ENCODE data around the gene LMAN2. TPM values are rescaled to one million over a fixed set of nuclear protein-coding genes. Genes with fewer than 3 reads are reported as not detected.

The LMAN2 gene
- polyA plus RNA-seq, 1 experiment: 150 TPM

DNA sequence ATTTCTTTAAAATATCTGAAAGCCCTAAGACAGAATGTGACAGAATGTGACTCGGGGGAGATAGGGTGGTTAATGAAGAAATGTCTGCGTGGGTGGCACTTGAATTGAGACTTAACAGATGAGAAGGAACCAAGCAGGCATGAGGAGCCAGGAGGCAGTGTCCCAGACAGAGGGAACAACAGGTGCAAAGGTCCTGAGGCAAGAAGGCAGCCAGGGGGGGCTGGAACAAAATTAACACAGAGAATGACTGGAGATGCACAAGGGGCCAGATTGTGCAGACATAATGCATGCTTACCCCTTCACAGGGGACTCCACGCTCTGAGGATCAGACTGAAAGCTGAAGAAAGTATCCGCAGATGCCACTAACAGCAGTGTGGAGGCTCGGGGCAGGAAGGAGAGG lies 1.7 kb downstream of the LMAN2 start:
- TF ChIP-seq, protein P1, sequence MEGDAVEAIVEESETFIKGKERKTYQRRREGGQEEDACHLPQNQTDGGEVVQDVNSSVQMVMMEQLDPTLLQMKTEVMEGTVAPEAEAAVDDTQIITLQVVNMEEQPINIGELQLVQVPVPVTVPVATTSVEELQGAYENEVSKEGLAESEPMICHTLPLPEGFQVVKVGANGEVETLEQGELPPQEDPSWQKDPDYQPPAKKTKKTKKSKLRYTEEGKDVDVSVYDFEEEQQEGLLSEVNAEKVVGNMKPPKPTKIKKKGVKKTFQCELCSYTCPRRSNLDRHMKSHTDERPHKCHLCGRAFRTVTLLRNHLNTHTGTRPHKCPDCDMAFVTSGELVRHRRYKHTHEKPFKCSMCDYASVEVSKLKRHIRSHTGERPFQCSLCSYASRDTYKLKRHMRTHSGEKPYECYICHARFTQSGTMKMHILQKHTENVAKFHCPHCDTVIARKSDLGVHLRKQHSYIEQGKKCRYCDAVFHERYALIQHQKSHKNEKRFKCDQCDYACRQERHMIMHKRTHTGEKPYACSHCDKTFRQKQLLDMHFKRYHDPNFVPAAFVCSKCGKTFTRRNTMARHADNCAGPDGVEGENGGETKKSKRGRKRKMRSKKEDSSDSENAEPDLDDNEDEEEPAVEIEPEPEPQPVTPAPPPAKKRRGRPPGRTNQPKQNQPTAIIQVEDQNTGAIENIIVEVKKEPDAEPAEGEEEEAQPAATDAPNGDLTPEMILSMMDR (IDR thresholded peaks at IDR 0.05; ENCODE audit: low read depth, low read length): no peak
- no peaks in the 10 kb centered on the region for H3K9me3 ChIP-seq (ENCODE audit: control insufficient read depth, insufficient read depth, low read length)
- H3K4me3 ChIP-seq (ENCODE audit: low read depth, low read length): peak overlapping the region; percentile 100
- CTCF ChIA-PET: interaction anchor here (0.9 to 3.0 kb wide), 2 partner anchors 17 to 31 kb away, joined by 5 to 10 read pairs; no protein-coding TSS in a partner anchor
- no peak overlapping the region for H3K27ac ChIP-seq (ENCODE audit: low read depth, low read length)
- no peaks in the 10 kb centered on the region for H3K27me3 ChIP-seq (ENCODE audit: control insufficient read depth, insufficient read depth, low read length)
- POLR2A ChIA-PET: no interaction called here
- no peak for DNase-seq (ENCODE audit: low read depth, low spot score)

DNA sequence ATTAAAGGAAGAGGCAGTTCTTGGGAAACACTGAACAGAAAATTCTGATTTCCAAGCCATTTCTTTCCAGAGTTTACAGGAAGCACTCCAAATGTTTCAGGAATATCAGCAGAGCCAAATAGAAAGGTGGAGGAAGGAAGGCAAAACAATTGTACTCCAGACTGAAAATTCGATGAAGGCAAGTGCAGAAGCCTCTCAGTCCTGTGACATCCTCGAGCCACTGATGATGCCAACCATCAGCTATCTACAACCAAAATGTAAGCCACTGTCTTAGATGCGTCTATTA lies 2.2 kb downstream of the LMAN2 start:
- CTCF ChIA-PET: interaction anchor here (0.8 kb wide), 2 partner anchors 21 to 41 kb away, joined by 3 to 6 read pairs; no protein-coding TSS in a partner anchor
- no peak overlapping the region for H3K27ac ChIP-seq (ENCODE audit: low read depth, low read length)
- H3K4me3 ChIP-seq (ENCODE audit: low read depth, low read length): no peak overlapping the region
- no peak for DNase-seq (ENCODE audit: low read depth, low spot score)
- TF ChIP-seq, protein P1 (IDR thresholded peaks at IDR 0.05; ENCODE audit: low read depth, low read length): no peak
- no peaks in the 10 kb centered on the region for H3K27me3 ChIP-seq (ENCODE audit: control insufficient read depth, insufficient read depth, low read length)
- POLR2A ChIA-PET: interaction anchor here (0.7 kb wide), 2 partner anchors 106 to 168 kb away, joined by 3 to 9 read pairs; partner anchors contain the start of gene DDX41
- H3K9me3 ChIP-seq (ENCODE audit: control insufficient read depth, insufficient read depth, low read length): no peaks in the 10 kb centered on the region

DNA sequence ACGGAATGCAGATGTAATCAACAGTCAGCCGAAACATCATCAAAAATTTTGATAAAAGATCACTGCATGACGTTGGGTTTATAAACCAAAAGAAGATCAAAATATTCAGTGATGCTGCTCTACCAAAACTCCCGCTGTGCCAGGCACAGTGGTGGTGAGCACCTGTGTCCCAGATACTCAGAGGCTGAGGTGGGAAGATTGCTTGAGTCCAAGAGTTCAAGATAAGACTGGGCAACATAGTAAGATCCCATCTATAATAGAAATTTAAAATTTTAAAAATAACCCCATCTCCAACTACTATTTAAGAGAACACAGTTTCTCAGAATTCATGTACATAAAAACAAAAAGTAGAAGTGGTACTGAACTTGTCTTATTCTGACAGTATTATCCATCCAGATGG lies 3.8 kb downstream of the LMAN2 start:
- CTCF ChIA-PET: interaction anchor here (2.0 kb wide), 1 partner anchor 23 kb away, joined by 9 read pairs; no protein-coding TSS in a partner anchor
- DNase-seq (ENCODE audit: low read depth, low spot score): no peak
- Histone ChIP-seq H3K27ac (ENCODE audit: low read depth, low read length) (no peak overlapping the region), H3K4me3 (ENCODE audit: low read depth, low read length) (no peak overlapping the region), H3K9me3 (ENCODE audit: control insufficient read depth, insufficient read depth, low read length) (no peaks in the 10 kb centered on the region), H3K27me3 (ENCODE audit: control insufficient read depth, insufficient read depth, low read length) (no peaks in the 10 kb centered on the region)
- TF ChIP-seq, protein P1 (IDR thresholded peaks at IDR 0.05; ENCODE audit: low read depth, low read length): no peak
- POLR2A ChIA-PET: no interaction called here

DNA sequence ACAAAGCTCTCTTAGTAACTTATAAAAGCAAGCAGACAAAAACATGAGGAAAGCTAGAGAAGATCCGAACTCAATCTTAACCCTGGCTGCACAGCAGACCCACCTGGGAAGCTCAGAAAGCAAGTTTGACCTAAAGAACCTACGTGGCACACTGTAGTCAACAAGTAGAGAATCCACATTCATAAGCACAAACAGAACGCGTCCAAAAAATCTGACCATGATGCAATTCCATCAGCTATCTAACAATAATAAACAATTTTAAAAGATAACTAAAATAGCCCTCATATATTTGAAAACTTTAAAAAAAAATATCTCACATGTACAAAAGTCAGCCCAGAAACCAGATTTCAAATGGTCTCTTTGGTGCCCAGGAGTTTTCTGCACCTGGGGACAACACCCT lies 4.6 kb downstream of the LMAN2 start:
- POLR2A ChIA-PET: interaction anchor here (0.7 kb wide), 1 partner anchor 37 kb away, joined by 3 read pairs; no protein-coding TSS in a partner anchor
- CTCF ChIA-PET: interaction anchor here (0.8 to 2.0 kb wide), 4 partner anchors 11 to 154 kb away, joined by 3 to 9 read pairs (median 5); no protein-coding TSS in a partner anchor
- Histone ChIP-seq H3K27ac (ENCODE audit: low read depth, low read length) (no peak overlapping the region), H3K27me3 (ENCODE audit: control insufficient read depth, insufficient read depth, low read length) (no peaks in the 10 kb centered on the region), H3K9me3 (ENCODE audit: control insufficient read depth, insufficient read depth, low read length) (no peaks in the 10 kb centered on the region), H3K4me3 (ENCODE audit: low read depth, low read length) (no peak overlapping the region)
- DNase-seq (ENCODE audit: low read depth, low spot score): no peak
- TF ChIP-seq, protein P1 (IDR thresholded peaks at IDR 0.05; ENCODE audit: low read depth, low read length): no peak

DNA sequence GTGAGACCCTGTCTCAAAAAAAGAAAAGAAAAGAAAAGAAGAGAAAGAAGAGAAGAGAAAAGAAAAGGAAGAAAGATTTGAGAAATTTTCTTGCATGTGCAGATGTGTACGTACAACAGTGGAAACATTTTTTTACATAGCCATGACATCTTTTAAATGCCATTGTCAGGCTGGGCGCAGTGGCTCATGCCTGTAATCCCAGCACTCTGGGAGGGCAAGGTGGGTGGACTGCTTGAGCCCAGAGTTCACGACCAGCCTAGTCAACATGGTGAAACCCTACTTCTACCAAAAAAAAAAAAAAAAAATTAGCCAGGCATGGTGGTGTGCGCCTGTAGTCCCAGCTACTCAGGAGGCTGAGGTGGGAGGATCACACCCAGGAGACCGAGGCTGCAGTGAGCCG lies 6.6 kb downstream of the LMAN2 start:
- H3K4me3 ChIP-seq (ENCODE audit: low read depth, low read length): no peak overlapping the region
- POLR2A ChIA-PET: interaction anchor here (0.7 kb wide), 2 partner anchors 15 to 164 kb away, joined by 3 read pairs; no protein-coding TSS in a partner anchor
- no peaks in the 10 kb centered on the region for H3K9me3 ChIP-seq (ENCODE audit: control insufficient read depth, insufficient read depth, low read length)
- no peaks in the 10 kb centered on the region for H3K27me3 ChIP-seq (ENCODE audit: control insufficient read depth, insufficient read depth, low read length)
- CTCF ChIA-PET: interaction anchor here (0.6 to 1.1 kb wide), 3 partner anchors 15 to 231 kb away, joined by 3 to 4 read pairs (median 3); no protein-coding TSS in a partner anchor
- TF ChIP-seq, protein P1 (IDR thresholded peaks at IDR 0.05; ENCODE audit: low read depth, low read length): no peak
- no peak overlapping the region for H3K27ac ChIP-seq (ENCODE audit: low read depth, low read length)
- no peak for DNase-seq (ENCODE audit: low read depth, low spot score)

Data from AG04450 (cell line).